ENCODE data around the gene RAB20.

- no peak for TF ChIP-seq CTCF (IDR thresholded peaks at IDR 0.05)
- TF ChIP-seq EZH2 (IDR thresholded peaks at IDR 0.05; ENCODE audit: borderline replicate concordance, insufficient read depth, low read depth, low read length, poor library complexity, severe bottlenecking), result no peak
Observed at GRCh38 chr13:110517505-110518225, 43.9 kb downstream of the RAB20 start.
